Keratinocyte (primary cell): ENCODE measurements around the gene GRK7. TPM values are rescaled to one million over a fixed set of nuclear protein-coding genes. Genes with fewer than 3 reads are reported as not detected.

ENCODE experiments used
- DNase-seq: peaks from one replicate; pipeline ENCODE4 v3.0.0-alpha.2; 2011; ENCODE audit warnings: low read depth, missing footprints, low spot score
- FAIRE-seq: peaks from 2 replicates; lab custom pipeline; 2011; peaks lifted over from hg19 to GRCh38; lab: Jason Lieb, UNC
- H2AFZ ChIP-seq: 2 replicates; pipeline ENCODE4 v1.6.0; 2012; ENCODE audit warnings: low read length, control low read depth, inconsistent platforms; ENCODE audit not compliant: control insufficient read depth
- H3K27ac ChIP-seq: 2 replicates; pipeline ENCODE4 v1.5.1; 2011; ENCODE audit warnings: low read length; ENCODE audit not compliant: control insufficient read depth, insufficient read depth
- H3K27me3 ChIP-seq: 3 replicates; pipeline ENCODE4 v1.6.0; 2011; ENCODE audit warnings: low read length; ENCODE audit not compliant: control insufficient read depth, insufficient read depth; ENCODE audit errors: extremely low read depth
- H3K36me3 ChIP-seq, 2 experiments: 2 replicates in 1 of 2; 3 replicates in 1 of 2; pipeline ENCODE4 v1.5.1; 2011; ENCODE audit warnings: low read length in 2 of 2, mild to moderate bottlenecking in 1 of 2; ENCODE audit not compliant: control insufficient read depth in 2 of 2, insufficient read depth in 2 of 2; ENCODE audit errors: extremely low read depth in 1 of 2
- H3K4me1 ChIP-seq: 3 replicates; pipeline ENCODE4 v1.5.1; 2011; ENCODE audit warnings: low read length; ENCODE audit not compliant: control insufficient read depth, insufficient read depth; ENCODE audit errors: extremely low read depth
- H3K4me2 ChIP-seq: 3 replicates; pipeline ENCODE4 v1.6.0; 2011; ENCODE audit warnings: low read depth, low read length; ENCODE audit not compliant: control insufficient read depth, insufficient read depth; ENCODE audit errors: extremely low read depth
- H3K4me3 ChIP-seq, 3 experiments: fragments of 200-600 bp in 1 of 3; sonication (generic) in 1 of 3; 2 replicates in 2 of 3; 3 replicates in 1 of 3; pipeline ENCODE4 v1.5.1; 2011 to 2016; ENCODE audit warnings: low read length in 3 of 3, mild to moderate bottlenecking in 3 of 3, control low read depth in 2 of 3, inconsistent platforms in 1 of 3, low read depth in 1 of 3, mixed read lengths in 1 of 3, mixed run types in 1 of 3, moderate library complexity in 1 of 3; ENCODE audit not compliant: control insufficient read depth in 2 of 3, insufficient read depth in 2 of 3; ENCODE audit errors: extremely low read depth in 1 of 3
- H3K79me2 ChIP-seq: 2 replicates; pipeline ENCODE4 v1.6.0; 2012; ENCODE audit warnings: low read length; ENCODE audit not compliant: control insufficient read depth, insufficient read depth
- H3K9ac ChIP-seq: 3 replicates; pipeline ENCODE4 v1.6.0; 2011; ENCODE audit warnings: low read length; ENCODE audit not compliant: control insufficient read depth, insufficient read depth; ENCODE audit errors: extremely low read depth
- H3K9me1 ChIP-seq: 3 replicates; pipeline ENCODE4 v1.6.0; 2011; ENCODE audit warnings: low read length; ENCODE audit not compliant: control insufficient read depth, insufficient read depth; ENCODE audit errors: extremely low read depth
- H3K9me3 ChIP-seq: 2 replicates; pipeline ENCODE4 v1.5.1; 2012; ENCODE audit warnings: low read depth, low read length; ENCODE audit not compliant: control insufficient read depth
- H4K20me1 ChIP-seq: 3 replicates; pipeline ENCODE4 v1.6.0; 2011; ENCODE audit warnings: low read length; ENCODE audit not compliant: control insufficient read depth, insufficient read depth; ENCODE audit errors: extremely low read depth
- CTCF ChIP-seq, 3 experiments: IDR thresholded peaks in 1 of 3; conservative IDR thresholded peaks in 1 of 3; optimal IDR thresholded peaks in 1 of 3; 2 replicates in 2 of 3; 3 replicates in 1 of 3; pipeline versions ENCODE3 to v1.5.1; 2011; ENCODE audit warnings: low read length in 3 of 3, mild to moderate bottlenecking in 3 of 3, moderate library complexity in 2 of 3, control low read depth in 1 of 3, inconsistent platforms in 1 of 3; ENCODE audit not compliant: insufficient read depth in 2 of 3; ENCODE audit errors: extremely low read depth in 1 of 3
- EZH2 ChIP-seq: IDR thresholded peaks from one replicate; pipeline ENCODE4 v1.6.1; 2012; ENCODE audit warnings: inconsistent platforms, mild to moderate bottlenecking, low read length, moderate library complexity
- dilution Hi-C: fragments of 300-500 bp; cut with MboI; formaldehyde crosslinking; loops from one replicate; pipeline ENCODE4 v1.7.0; 2020; ENCODE audit warnings: low sequenced_read_pairs; ENCODE audit not compliant: extremely low pct_ligation_motif_present
- polyA plus RNA-seq, 5 experiments: library from polyadenylated mRNA; depleted of rRNA in 3 of 5; stranded (reverse) in 3 of 5; stranded (forward) in 1 of 5; unstranded in 1 of 5; fragments of >200 nt; gene quantifications; 1 replicate in 1 of 5; 2 replicates in 3 of 5; 3 replicates in 1 of 5; pipeline versions ENCODE4 v1.2.1 to v1.2.3, GENCODE V29; 2011 to 2012; ENCODE audit warnings: missing spikeins in 2 of 5, low read depth in 1 of 5, low replicate concordance in 1 of 5

The GRK7 gene
- polyA plus RNA-seq, 1 donor (not counting 4 experiments of a cell fraction or from before 2014, with no cell fraction given), result not detected

GRCh38 chr3:141737093-141737492, 26.1 kb upstream of the GRK7 start:
- Histone ChIP-seq H3K4me2 (no peak overlapping the region), H3K4me3 (no peak overlapping the region), H3K27ac (no peak overlapping the region), H3K4me1 (peaks cover 17% of the 10 kb centered on the region), H3K9ac (no peak overlapping the region), H2AFZ (peak overlapping the region; percentile 51), H3K79me2 (peaks cover 40% of the 10 kb centered on the region), H4K20me1 (peaks cover 5% of the 10 kb centered on the region), H3K9me3 (no peaks in the 10 kb centered on the region), H3K9me1 (peaks cover 2% of the 10 kb centered on the region), H3K27me3 (no peaks in the 10 kb centered on the region), H3K36me3 (peaks cover 0 to 3% of the 10 kb centered on the region in 2 experiments)
- DNase-seq (no peak), FAIRE-seq (no peak)
- dilution Hi-C loops, result no loop called here
- TF ChIP-seq CTCF (optimal IDR thresholded peaks at IDR 0.05 in 1 of 3, IDR thresholded peaks at IDR 0.05 in 1 of 3, conservative IDR thresholded peaks at IDR 0.05 in 1 of 3; ENCODE audit: extremely low read depth in 1 of 3, insufficient read depth in 2 of 3, low read length in 3 of 3) (no peak), EZH2 (no peak)

- Histone ChIP-seq H3K9ac (peak overlapping the region; percentile 71), H3K4me1 (peaks cover 17% of the 10 kb centered on the region), H3K4me3 (peak overlapping the region in 2 of 3 experiments; percentile 57 to 99), H3K79me2 (peaks cover 44% of the 10 kb centered on the region), H3K9me3 (no peaks in the 10 kb centered on the region), H3K27ac (peak overlapping the region; percentile 75), H3K27me3 (no peaks in the 10 kb centered on the region), H4K20me1 (peaks cover 8% of the 10 kb centered on the region), H3K9me1 (peaks cover 2% of the 10 kb centered on the region), H2AFZ (peak overlapping the region; percentile 99), H3K4me2 (peak overlapping the region; percentile 89), H3K36me3 (peaks cover 0 to 3% of the 10 kb centered on the region in 2 experiments)
- FAIRE-seq (peak; percentile 36), DNase-seq (no peak)
- dilution Hi-C loops, result no loop called here
- TF ChIP-seq EZH2 (no peak), CTCF (optimal IDR thresholded peaks at IDR 0.05 in 1 of 3, IDR thresholded peaks at IDR 0.05 in 1 of 3, conservative IDR thresholded peaks at IDR 0.05 in 1 of 3; ENCODE audit: extremely low read depth in 1 of 3, insufficient read depth in 2 of 3, low read length in 3 of 3) (no peak)
These were observed 25.6 kb upstream of the GRK7 start for GRCh38 chr3:141737678-141738021.
